ENCODE measurements around the gene GDF2. TPM values are rescaled to one million over a fixed set of nuclear protein-coding genes. Genes with fewer than 3 reads are reported as not detected.

GDF2 gene
- total RNA-seq, 2 donors from 2014 or later, result not detected

DNA sequence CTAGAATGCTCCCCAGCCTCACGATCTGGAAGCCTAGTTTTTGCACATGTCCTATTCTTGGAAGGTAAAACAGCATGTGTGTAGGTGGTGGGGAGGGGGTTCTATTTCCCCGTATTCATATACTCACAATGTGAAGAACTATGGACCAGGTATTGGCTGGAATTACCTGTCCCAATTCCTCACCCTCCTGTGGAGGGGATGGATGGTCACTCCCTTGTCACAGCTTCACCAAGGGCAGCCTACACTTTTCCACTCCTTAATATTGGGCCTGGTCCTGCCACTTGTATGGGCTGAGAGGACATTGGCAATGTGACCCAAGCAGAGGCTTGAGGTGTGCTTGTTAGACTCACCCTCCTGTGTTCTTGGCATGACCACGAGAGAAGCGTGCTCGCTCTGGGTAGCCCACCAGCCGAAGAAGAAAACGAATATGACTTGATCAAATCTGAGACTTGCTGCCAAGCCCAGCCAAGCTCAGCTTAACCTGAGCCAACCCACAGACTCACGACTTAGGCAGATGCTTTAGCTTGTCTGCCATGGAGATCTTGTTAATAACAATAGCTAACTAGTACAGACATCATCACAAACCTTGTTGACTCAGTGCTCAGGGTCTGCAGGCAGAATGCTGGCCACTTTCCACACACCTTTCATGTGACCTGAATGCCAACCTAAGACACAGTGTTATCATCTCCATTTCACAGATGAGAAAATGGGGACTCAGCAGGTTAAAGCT, 44.6 kb downstream of the GDF2 start:
- H3K27me3 ChIP-seq (replicated peaks; ENCODE audit: insufficient read depth), result no peaks in the 10 kb centered on the region
- H3K36me3 ChIP-seq, result no peaks in the 10 kb centered on the region
- no peaks in the 10 kb centered on the region for H3K9me3 ChIP-seq
- TF ChIP-seq CTCF (IDR thresholded peaks at IDR 0.05), result no peak
- no peak overlapping the region for H3K4me3 ChIP-seq
- no peak for DNase-seq (ENCODE audit: low spot score)
- no peak for ATAC-seq (ENCODE audit: insufficient number of reproducible peaks, low FRiP score, low read depth)
- H3K4me1 ChIP-seq (ENCODE audit: control insufficient read depth in 1 of 2, low read depth in 2 of 2), result no peaks in the 10 kb centered on the region
- no peak overlapping the region for H3K27ac ChIP-seq

DNA sequence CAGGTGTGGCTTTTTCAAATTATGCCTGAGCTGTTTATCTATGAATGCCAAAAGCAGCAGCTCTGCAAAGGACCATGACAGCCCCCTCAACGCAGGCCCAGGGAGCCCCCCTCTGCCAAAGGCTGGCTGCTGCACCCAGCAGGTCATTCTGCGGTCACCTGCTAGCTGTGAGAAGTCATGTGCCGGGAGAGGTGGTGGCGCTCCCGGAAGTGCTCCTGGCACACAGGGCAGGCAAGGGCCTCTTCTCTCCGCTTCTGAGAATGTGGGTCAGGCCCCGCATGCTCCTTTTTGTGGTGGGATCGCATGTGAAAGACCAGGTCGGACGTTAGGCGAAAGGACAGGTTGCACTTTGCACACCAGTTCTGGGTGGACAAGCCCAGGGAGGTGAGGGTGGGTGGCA, 45.4 kb downstream of the GDF2 start:
- ATAC-seq (ENCODE audit: insufficient number of reproducible peaks, low FRiP score, low read depth) (no peak), DNase-seq (ENCODE audit: low spot score) (no peak)
- no peak for TF ChIP-seq CTCF (IDR thresholded peaks at IDR 0.05)
- Histone ChIP-seq H3K36me3 (no peaks in the 10 kb centered on the region), H3K4me1 (ENCODE audit: control insufficient read depth in 1 of 2, low read depth in 2 of 2) (no peaks in the 10 kb centered on the region), H3K27ac (no peak overlapping the region), H3K9me3 (no peaks in the 10 kb centered on the region), H3K27me3 (replicated peaks; ENCODE audit: insufficient read depth) (no peaks in the 10 kb centered on the region), H3K4me3 (no peak overlapping the region)

GRCh38 chr10:47368431-47369180, 46.4 kb downstream of the GDF2 start:
- H3K9me3 ChIP-seq, result no peaks in the 10 kb centered on the region
- no peak overlapping the region for H3K4me3 ChIP-seq
- TF ChIP-seq CTCF (IDR thresholded peaks at IDR 0.05), result no peak
- H3K27me3 ChIP-seq (replicated peaks; ENCODE audit: insufficient read depth), result no peaks in the 10 kb centered on the region
- DNase-seq (ENCODE audit: low spot score) (no peak), ATAC-seq (ENCODE audit: insufficient number of reproducible peaks, low FRiP score, low read depth) (no peak)
- H3K36me3 ChIP-seq, result no peaks in the 10 kb centered on the region
- no peak overlapping the region for H3K27ac ChIP-seq
- H3K4me1 ChIP-seq (ENCODE audit: control insufficient read depth in 1 of 2, low read depth in 2 of 2), result no peaks in the 10 kb centered on the region

GRCh38 chr10:47369251-47369894, 47.1 kb downstream of the GDF2 start:
- Histone ChIP-seq H3K4me1 (ENCODE audit: control insufficient read depth in 1 of 2, low read depth in 2 of 2) (peaks cover 0 to 3% of the 10 kb centered on the region in 2 donors), H3K4me3 (no peak overlapping the region), H3K9me3 (no peaks in the 10 kb centered on the region), H3K27me3 (replicated peaks; ENCODE audit: insufficient read depth) (no peaks in the 10 kb centered on the region), H3K36me3 (no peaks in the 10 kb centered on the region), H3K27ac (no peak overlapping the region)
- ATAC-seq (ENCODE audit: insufficient number of reproducible peaks, low FRiP score, low read depth) (no peak), DNase-seq (ENCODE audit: low spot score) (no peak)
- no peak for TF ChIP-seq CTCF (IDR thresholded peaks at IDR 0.05)

All from thoracic aorta (tissue), 2 donors.